H1 (cell line): ENCODE measurements around the gene LRRTM3. TPM values are rescaled to one million over a fixed set of nuclear protein-coding genes. Genes with fewer than 3 reads are reported as not detected.
A peak's percentile ranks its signal among the peaks of the same experiment; 100 is the strongest.

Source experiments
- CTCF ChIA-PET: fragments of 300-600 bp; sonication (Branson Sonifier 250); formaldehyde crosslinking; loops from one replicate; lab custom pipeline; 2021; ENCODE audit not compliant: partially characterized antibody; lab: Charles Lee
- POLR2A ChIA-PET: fragments of 300-600 bp; sonication (Branson Sonifier 250); formaldehyde crosslinking; loops from one replicate; lab custom pipeline; 2021; ENCODE audit warnings: inconsistent platforms; ENCODE audit not compliant: partially characterized antibody; lab: Charles Lee
- DNase-seq, 2 experiments: peaks; one replicate each; pipeline versions ENCODE4 v3.0.0 to v3.0.0-alpha.2; 2010 to 2022; ENCODE audit warnings: low spot score in 2 of 2, low read depth in 1 of 2, mixed read lengths in 1 of 2
- FAIRE-seq: peaks from 2 replicates; lab custom pipeline; 2011; peaks lifted over from hg19 to GRCh38; lab: Jason Lieb, UNC
- H2AFZ ChIP-seq: 2 replicates; pipeline ENCODE4 v1.8.1; 2012; ENCODE audit warnings: low read length, inconsistent platforms
- H2AK5ac ChIP-seq: 2 replicates; pipeline ENCODE4 v1.6.1; 2013; ENCODE audit warnings: low read depth, low read length
- H2BK120ac ChIP-seq: replicated peaks from 2 replicates; pipeline ENCODE3; 2013; ENCODE audit warnings: low read depth, low read length, inconsistent platforms
- H2BK12ac ChIP-seq: 2 replicates; pipeline ENCODE4 v1.6.1; 2013; ENCODE audit warnings: low read depth, low read length
- H2BK15ac ChIP-seq: 2 replicates; pipeline ENCODE4 v1.6.1; 2013; ENCODE audit warnings: low read length
- H2BK20ac ChIP-seq: 2 replicates; pipeline ENCODE4 v1.6.1; 2013; ENCODE audit warnings: low read length
- H2BK5ac ChIP-seq: 2 replicates; pipeline ENCODE4 v1.6.1; 2013; ENCODE audit warnings: low read depth, low read length
- H3K14ac ChIP-seq: 2 replicates; pipeline ENCODE4 v1.6.1; 2013; ENCODE audit warnings: inconsistent platforms; ENCODE audit not compliant: insufficient read length
- H3K18ac ChIP-seq: 2 replicates; pipeline ENCODE4 v1.6.1; 2013; ENCODE audit warnings: low read length; ENCODE audit errors: extremely low read depth
- H3K23ac ChIP-seq: 2 replicates; pipeline ENCODE4 v1.6.1; 2013; ENCODE audit warnings: inconsistent platforms; ENCODE audit not compliant: insufficient read length
- H3K23me2 ChIP-seq: 2 replicates; pipeline ENCODE4 v1.6.1; 2013; ENCODE audit warnings: low read depth, low read length
- H3K27ac ChIP-seq: 2 replicates; pipeline ENCODE4 v1.6.1; 2011; ENCODE audit warnings: low read depth, low read length, inconsistent platforms
- H3K27me3 ChIP-seq, 4 experiments: replicated peaks in 1 of 4; 1 replicate in 1 of 4; 2 replicates in 3 of 4; pipeline versions ENCODE4 v1.6.1 to v1.8.1; 2011 to 2013; ENCODE audit warnings: low read length in 3 of 4, mild to moderate bottlenecking in 3 of 4, inconsistent platforms in 2 of 4, mixed read lengths in 2 of 4, moderate library complexity in 1 of 4; ENCODE audit not compliant: control insufficient read depth in 3 of 4, insufficient read depth in 3 of 4; ENCODE audit errors: extremely low read depth in 1 of 4
- H3K36me3 ChIP-seq, 4 experiments: 2 replicates each; pipeline versions ENCODE4 v1.6.1 to v1.8.1; 2011 to 2013; ENCODE audit warnings: mild to moderate bottlenecking in 4 of 4, low read length in 3 of 4, moderate library complexity in 2 of 4, control low read depth in 1 of 4, inconsistent platforms in 1 of 4; ENCODE audit not compliant: insufficient read depth in 4 of 4, control insufficient read depth in 2 of 4
- H3K4ac ChIP-seq: replicated peaks from 2 replicates; pipeline ENCODE3; 2013; ENCODE audit warnings: low read length, low read depth, mixed read lengths, inconsistent platforms; ENCODE audit not compliant: insufficient read length
- H3K4me1 ChIP-seq, 4 experiments: replicated peaks in 1 of 4; 1 replicate in 1 of 4; 2 replicates in 3 of 4; pipeline versions ENCODE4 v1.6.1 to v1.8.1; 2011 to 2013; ENCODE audit warnings: low read length in 3 of 4, inconsistent platforms in 2 of 4, mixed read lengths in 1 of 4; ENCODE audit not compliant: insufficient read depth in 4 of 4, control insufficient read depth in 3 of 4
- H3K4me2 ChIP-seq, 2 experiments: 2 replicates each; pipeline versions ENCODE4 v1.6.1 to v1.8.1; 2011 to 2013; ENCODE audit warnings: low read depth in 2 of 2, low read length in 2 of 2, control low read depth in 1 of 2, inconsistent platforms in 1 of 2, mild to moderate bottlenecking in 1 of 2; ENCODE audit not compliant: insufficient read depth in 1 of 2
- H3K4me3 ChIP-seq, 4 experiments: fragments of 200-600, 300-600 bp in 1 of 4; sonication (generic), shearing (Covaris generic), sonication (Bioruptor Twin) in 1 of 4; 2 replicates each; pipeline versions ENCODE4 v1.5.1 to v1.8.1; 2011 to 2016; ENCODE audit warnings: low read length in 4 of 4, low read depth in 3 of 4, control low read depth in 2 of 4, inconsistent platforms in 2 of 4, mild to moderate bottlenecking in 2 of 4, mixed read lengths in 1 of 4, moderate library complexity in 1 of 4; ENCODE audit not compliant: insufficient read depth in 2 of 4; ENCODE audit errors: extremely low read depth in 1 of 4
- H3K56ac ChIP-seq: replicated peaks from 2 replicates; pipeline ENCODE3; 2013; ENCODE audit warnings: low read depth, mild to moderate bottlenecking, mixed read lengths, low read length, inconsistent platforms; ENCODE audit not compliant: insufficient read length
- H3K79me1 ChIP-seq: 2 replicates; pipeline ENCODE4 v1.6.1; 2013; ENCODE audit warnings: low read depth, low read length, control low read depth
- H3K79me2 ChIP-seq, 2 experiments: 2 replicates each; pipeline versions ENCODE4 v1.6.1 to v1.8.1; 2012 to 2013; ENCODE audit warnings: low read length in 2 of 2, mild to moderate bottlenecking in 2 of 2, inconsistent platforms in 1 of 2; ENCODE audit not compliant: insufficient read depth in 2 of 2, control insufficient read depth in 1 of 2
- H3K9ac ChIP-seq, 4 experiments: replicated peaks in 1 of 4; 1 replicate in 1 of 4; 2 replicates in 3 of 4; pipeline versions ENCODE4 v1.6.1 to v1.8.1; 2011 to 2013; ENCODE audit warnings: low read depth in 3 of 4, low read length in 3 of 4, control low read depth in 2 of 4, mild to moderate bottlenecking in 2 of 4, moderate library complexity in 2 of 4, inconsistent platforms in 1 of 4; ENCODE audit errors: extremely low read depth in 1 of 4
- H3K9me3 ChIP-seq, 2 experiments: 2 replicates each; pipeline versions ENCODE4 v1.6.1 to v1.8.1; 2012 to 2013; ENCODE audit warnings: mild to moderate bottlenecking in 2 of 2, moderate library complexity in 2 of 2, control low read depth in 1 of 2, inconsistent platforms in 1 of 2, low read depth in 1 of 2, low read length in 1 of 2, mixed read lengths in 1 of 2; ENCODE audit not compliant: insufficient read depth in 2 of 2
- H4K20me1 ChIP-seq, 2 experiments: replicated peaks in 1 of 2; 2 replicates each; pipeline versions ENCODE3 to v1.8.1; 2011 to 2013; ENCODE audit warnings: inconsistent platforms in 2 of 2, low read length in 2 of 2, mild to moderate bottlenecking in 1 of 2; ENCODE audit not compliant: insufficient read depth in 2 of 2, control insufficient read depth in 1 of 2
- H4K5ac ChIP-seq: 2 replicates; pipeline ENCODE4 v1.6.1; 2013; ENCODE audit warnings: low read length, low read depth, mixed read lengths, inconsistent platforms; ENCODE audit not compliant: insufficient read length
- H4K8ac ChIP-seq: 2 replicates; pipeline ENCODE4 v1.8.0; 2013; ENCODE audit warnings: mild to moderate bottlenecking, moderate library complexity, low read length, inconsistent platforms; ENCODE audit not compliant: insufficient read depth; ENCODE audit errors: extremely low read depth
- H4K91ac ChIP-seq: replicated peaks from 2 replicates; pipeline ENCODE3; 2013; ENCODE audit warnings: low read length, mixed read lengths, inconsistent platforms; ENCODE audit not compliant: insufficient read length
- BACH1 ChIP-seq: IDR thresholded peaks from 2 replicates; pipeline ENCODE4 v1.6.1; 2012; ENCODE audit warnings: low read length, improper control_type of control experiment
- CBX8 ChIP-seq: fragments of 300-800, 300-1000 bp; sonication (generic); IDR thresholded peaks from 2 replicates; pipeline ENCODE4 v1.7.1; 2016; ENCODE audit warnings: low read depth, low read length, borderline replicate concordance
- CEBPB ChIP-seq: IDR thresholded peaks from 2 replicates; pipeline ENCODE4 v1.6.1; 2012; ENCODE audit warnings: low read depth, low read length
- EZH2 ChIP-seq: fragments of 200-600 bp; sonication (generic); IDR thresholded peaks from 2 replicates; pipeline ENCODE4 v1.7.1; 2012; ENCODE audit warnings: low read depth, mild to moderate bottlenecking, moderate library complexity, low read length, inconsistent platforms; ENCODE audit not compliant: severe bottlenecking
- GTF2F1 ChIP-seq: IDR thresholded peaks from 2 replicates; pipeline ENCODE4 v1.6.1; 2012; ENCODE audit warnings: low read depth, low read length, improper control_type of control experiment, borderline replicate concordance
- KDM4A ChIP-seq: IDR thresholded peaks from one replicate; pipeline ENCODE4 v1.7.1; 2012; ENCODE audit warnings: low read depth, mild to moderate bottlenecking, moderate library complexity, low read length, inconsistent platforms; ENCODE audit not compliant: severe bottlenecking
- KDM5A ChIP-seq: fragments of 200-600 bp; IDR thresholded peaks from 2 replicates; pipeline ENCODE4 v1.7.1; 2012; ENCODE audit warnings: mild to moderate bottlenecking, low read length, inconsistent platforms, mixed read lengths
- MAFK ChIP-seq: IDR thresholded peaks from 2 replicates; pipeline ENCODE4 v1.6.1; 2012; ENCODE audit warnings: low read depth, mild to moderate bottlenecking, improper control_type of control experiment, low read length
- RBBP5 ChIP-seq: IDR thresholded peaks from 2 replicates; pipeline ENCODE4 v1.7.1; 2012; ENCODE audit warnings: low read depth, mild to moderate bottlenecking, inconsistent platforms, low read length, moderate library complexity, borderline replicate concordance
- RNF2 ChIP-seq: fragments of 200-900, 300-1000 bp; sonication (generic); IDR thresholded peaks from 2 replicates; pipeline ENCODE4 v1.7.1; 2016; ENCODE audit warnings: borderline replicate concordance, low read depth, mild to moderate bottlenecking, antibody characterized with exemption, low read length; ENCODE audit not compliant: poor library complexity, severe bottlenecking; ENCODE audit errors: missing control alignments
- SRF ChIP-seq: IDR thresholded peaks from 2 replicates; pipeline ENCODE4 v1.6.1; 2011; ENCODE audit warnings: mild to moderate bottlenecking, low read depth, low read length, moderate library complexity
- TCF12 ChIP-seq: IDR thresholded peaks from 2 replicates; pipeline ENCODE4 v1.6.1; 2011; ENCODE audit warnings: low read depth, mild to moderate bottlenecking, low read length
- TEAD4 ChIP-seq: IDR thresholded peaks from 2 replicates; pipeline ENCODE4 v1.6.1; 2012; ENCODE audit warnings: low read depth, low read length, inconsistent platforms, mixed read lengths
- WGBS, 2 experiments: shearing (Covaris generic) in 1 of 2; methylation state at CpG; one replicate each; pipeline versions ENCODE4 v1.1.6 to v1.1.7; 2013 to 2015; ENCODE audit warnings: low lambda C conversion rate in 2 of 2, mixed read lengths in 2 of 2, inconsistent platforms in 1 of 2, low coverage in 1 of 2, missing lambda C conversion rate in 1 of 2; ENCODE audit not compliant: insufficient replicate concordance in 2 of 2, insufficient coverage in 1 of 2, insufficient read length in 1 of 2; ENCODE audit errors: extremely low coverage in 1 of 2, missing lambda C conversion rate in 1 of 2; 5-methylcytosine and 5-hydroxymethylcytosine counted together
- polyA plus RNA-seq, 7 experiments: library from polyadenylated mRNA; depleted of rRNA in 3 of 7; stranded (reverse) in 5 of 7; unstranded in 2 of 7; fragments of >200 nt in 5 of 7; fragments of 200-250 nt in 2 of 7; gene quantifications; 1 replicate in 5 of 7; 2 replicates in 1 of 7; 4 replicates in 1 of 7; pipeline versions ENCODE4 v1.2.1 to v1.2.3, GENCODE V29; 2011 to 2013; ENCODE audit warnings: missing spikeins in 2 of 7, mixed read lengths in 2 of 7
- total RNA-seq: library from RNA; stranded (reverse); fragmentation: NEBNext Ultra II Directional; extraction: Animal tissue kit (Norgen Biotek cat#: 25700); gene quantifications from 2 replicates; pipeline ENCODE4 v1.2.1, GENCODE V29; 2021

Gene LRRTM3
- total and polyA plus RNA-seq, 2 of the 8 experiments (the other 6 are each of a cell fraction or from before 2014, with no cell fraction given) = 0.33 to 0.48 TPM

GRCh38 chr10:66892871-66893270 lies 33.0 kb upstream of the LRRTM3 start:
- Histone ChIP-seq H2BK5ac (no peak overlapping the region), H2BK15ac (no peak overlapping the region), H3K18ac (no peak overlapping the region), H3K23me2 (no peaks in the 10 kb centered on the region), H3K79me1 (no peaks in the 10 kb centered on the region), H3K27me3 (no peaks in the 10 kb centered on the region), H3K4me2 (peak overlapping the region in 1 of 2 experiments; percentile 32; a peak in 2 of 4 replicates), H3K9me3 (no peaks in the 10 kb centered on the region), H4K5ac (no peak overlapping the region), H2AK5ac (no peak overlapping the region), H3K4me1 (peaks cover 0 to 8% (median 0%) of the 10 kb centered on the region in 4 experiments; a peak in 2 of 7 replicates), H4K20me1 (no peaks in the 10 kb centered on the region), H4K91ac (no peak overlapping the region), H3K79me2 (no peaks in the 10 kb centered on the region), H2AFZ (no peak overlapping the region), H3K4me3 (peak overlapping the region in 1 of 4 experiments; percentile 9; a peak in 1 of 8 replicates), H3K23ac (no peak overlapping the region), H3K9ac (no peak overlapping the region), H3K4ac (no peak overlapping the region), H2BK120ac (no peak overlapping the region), H3K27ac (no peak overlapping the region), H2BK20ac (no peak overlapping the region), H3K56ac (no peak overlapping the region), H4K8ac (no peak overlapping the region), H3K14ac (no peak overlapping the region), H2BK12ac (no peak overlapping the region), H3K36me3 (no peaks in the 10 kb centered on the region)
- FAIRE-seq = no peak
- CTCF ChIA-PET = interaction anchor here (1.3 kb wide), 1 partner anchor 37 kb away, joined by 3 read pairs; no protein-coding TSS in a partner anchor
- WGBS, 2 experiments = 11% methylated on average over 2 of the region's 2 CpGs; no CpG with 5 or more reads in 1 of the 2 experiments
- POLR2A ChIA-PET = no interaction called here
- DNase-seq = no peak
- TF ChIP-seq CBX8 (no peak), GTF2F1 (no peak), SRF (no peak), CEBPB (no peak), TCF12 (no peak), RNF2 (no peak), BACH1 (no peak), KDM4A (no peak), EZH2 (no peak), TEAD4 (no peak), KDM5A (no peak), MAFK (no peak), RBBP5 (no peak)
